Measurements from ENCODE around the gene CCL26. TPM values are rescaled to one million over a fixed set of nuclear protein-coding genes. Genes with fewer than 3 reads are reported as not detected.

Gene CCL26
- total and polyA plus RNA-seq, 9 of the 15 experiments (the other 6 are each of a cell fraction or from before 2014, with no cell fraction given) = 2.3 to 26.8 (median 8.4) TPM

DNA sequence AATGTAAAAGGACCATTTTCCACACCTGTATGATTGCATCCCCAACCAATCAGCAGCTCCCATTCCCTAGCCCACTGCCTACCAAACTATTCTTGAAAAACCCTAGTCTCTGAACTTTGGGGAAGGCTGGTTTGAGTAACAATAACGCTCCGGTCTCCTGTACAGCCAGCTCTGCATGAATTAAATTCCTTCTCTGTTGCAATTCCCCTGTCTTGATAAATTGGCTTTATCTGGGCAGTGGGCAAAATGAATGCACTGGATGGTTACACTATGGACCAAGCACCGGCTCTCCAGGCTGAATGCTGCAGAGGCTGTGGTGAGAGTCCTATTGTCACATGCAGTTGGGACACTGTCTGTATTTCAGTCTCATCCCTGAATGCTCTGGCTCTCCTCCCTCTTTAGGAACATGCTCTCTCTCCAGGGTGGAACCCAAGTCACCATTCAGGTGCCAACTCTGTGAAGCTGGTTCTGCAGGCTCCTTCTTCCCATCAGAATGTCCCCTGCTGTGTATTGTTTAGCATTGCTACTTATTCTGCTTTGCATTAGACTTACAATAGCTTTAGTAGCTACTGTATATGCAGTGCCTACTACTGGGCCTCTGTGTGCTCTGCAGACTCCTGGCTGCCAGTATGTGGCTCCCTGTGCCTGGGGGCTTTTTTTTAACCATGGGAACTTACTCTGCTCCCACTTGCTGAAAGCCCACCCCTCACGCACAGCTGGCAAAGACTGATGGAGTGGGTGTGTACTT lies 34.7 kb upstream of the CCL26 start:
- no TSS peak for BruUV-seq (replicated peaks)
- intact Hi-C loops (cut with micrococcal nuclease) = no loop called here
- TF ChIP-seq TRIM24 (IDR thresholded peaks at IDR 0.05) (peak; percentile 30 to 75; a peak in 3 of 4 replicates), TEAD4 (IDR thresholded peaks at IDR 0.05; ENCODE audit: low read length) (peak; percentile 34; the same call in 1 of the 2 replicates), TEAD4 (CRISPR knock-in tag; IDR thresholded peaks at IDR 0.05; ENCODE audit: borderline replicate concordance) (no peak), TEAD2 (tag; IDR thresholded peaks at IDR 0.05) (peak; percentile 73; the same call in 1 of the 2 replicates), ZNF830 (CRISPR knock-in tag; IDR thresholded peaks at IDR 0.05) (no peak), ZNF280B (CRISPR knock-in tag; IDR thresholded peaks at IDR 0.05) (peak; percentile 91), ARNT (IDR thresholded peaks at IDR 0.05) (0 out of 4 replicates have a peak, but pooled peaks of 1 of the 2 experiments have one; percentile 27), TEAD1 (CRISPR knock-in tag; IDR thresholded peaks at IDR 0.05) (0 out of 4 replicates have a peak, but pooled peaks of 1 of the 2 experiments have one; percentile 19), CBX1 (IDR thresholded peaks at IDR 0.05; ENCODE audit: low read depth) (peak; percentile 98), TSHZ1 (CRISPR knock-in tag; IDR thresholded peaks at IDR 0.05) (no peak), CBX3 (IDR thresholded peaks at IDR 0.05; ENCODE audit: borderline replicate concordance in 1 of 2, low read length in 2 of 2) (peak in 1 of 2 experiments; percentile 99; a peak in 2 of 3 replicates), CBX5 (IDR thresholded peaks at IDR 0.05; ENCODE audit: borderline replicate concordance, low read depth) (peak; percentile 99), MTA3 (IDR thresholded peaks at IDR 0.05; ENCODE audit: borderline replicate concordance) (0 out of 2 replicates have a peak, but pooled peaks have one; percentile 22), TRIM28 (IDR thresholded peaks at IDR 0.05) (peak; percentile 94)
- TF ChIP-seq, protein P1, sequence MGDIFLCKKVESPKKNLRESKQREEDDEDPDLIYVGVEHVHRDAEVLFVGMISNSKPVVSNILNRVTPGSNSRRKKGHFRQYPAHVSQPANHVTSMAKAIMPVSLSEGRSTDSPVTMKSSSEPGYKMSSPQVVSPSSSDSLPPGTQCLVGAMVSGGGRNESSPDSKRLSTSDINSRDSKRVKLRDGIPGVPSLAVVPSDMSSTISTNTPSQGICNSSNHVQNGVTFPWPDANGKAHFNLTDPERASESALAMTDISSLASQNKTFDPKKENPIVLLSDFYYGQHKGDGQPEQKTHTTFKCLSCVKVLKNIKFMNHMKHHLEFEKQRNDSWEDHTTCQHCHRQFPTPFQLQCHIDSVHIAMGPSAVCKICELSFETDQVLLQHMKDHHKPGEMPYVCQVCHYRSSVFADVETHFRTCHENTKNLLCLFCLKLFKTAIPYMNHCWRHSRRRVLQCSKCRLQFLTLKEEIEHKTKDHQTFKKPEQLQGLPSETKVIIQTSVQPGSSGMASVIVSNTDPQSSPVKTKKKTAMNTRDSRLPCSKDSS (IDR thresholded peaks at IDR 0.05; ENCODE audit: low read depth, partially characterized antibody) = peak; percentile 94

More for the DNA sequence above, 34.7 kb upstream of the CCL26 start:
- H3K27ac ChIP-seq (ENCODE audit: extremely low read depth, low read depth, low read length) = no peak overlapping the region
- in situ Hi-C loops (cut with MboI) = no loop called here
- H3K4me1 ChIP-seq (replicated peaks in 1 of 2; ENCODE audit: control insufficient read depth in 2 of 2, insufficient read depth in 2 of 2, low read length in 2 of 2) = peaks cover 4 to 6% of the 10 kb centered on the region in 2 experiments; a peak in 2 of 5 replicates
- no peaks in the 10 kb centered on the region for H4K20me1 ChIP-seq (replicated peaks; ENCODE audit: control insufficient read depth, insufficient read depth, low read length)
- no peak overlapping the region for H3K4me2 ChIP-seq (ENCODE audit: insufficient read depth, low read length)
- no peak overlapping the region for H3K9ac ChIP-seq (ENCODE audit: insufficient read depth in 1 of 2, low read depth in 2 of 2, low read length in 2 of 2)
- ChIA-PET CTCF (ENCODE audit: low intra/inter-chr PET ratio) (no interaction called here), POLR2A (interaction anchor here (0.6 kb wide), 1 partner anchor 515 kb away, joined by 3 read pairs; no protein-coding TSS in a partner anchor)
- no peak for DNase-seq (ENCODE audit: extremely low read depth in 1 of 4, low spot score in 3 of 4)
- 66% methylated on average over 4 of the region's 4 CpGs for WGBS (ENCODE audit: insufficient coverage, low coverage, missing lambda C conversion rate)
- H3K36me3 ChIP-seq (ENCODE audit: control insufficient read depth, insufficient read depth, low read length) = no peaks in the 10 kb centered on the region
- FAIRE-seq = no peak
- peaks cover 7% of the 10 kb centered on the region for H3K9me3 ChIP-seq (replicated peaks; ENCODE audit: control insufficient read depth, insufficient read depth, low read depth, low read length)
- H3K27me3 ChIP-seq (ENCODE audit: control insufficient read depth in 2 of 2, insufficient read depth in 2 of 2, low read length in 2 of 2) = no peaks in the 10 kb centered on the region
- H3K9me1 ChIP-seq (ENCODE audit: control insufficient read depth, insufficient read depth, low read length) = no peaks in the 10 kb centered on the region
- no peak for ATAC-seq
- no peaks in the 10 kb centered on the region for H3K79me2 ChIP-seq (ENCODE audit: control insufficient read depth, insufficient read depth, low read length)
- H2AFZ ChIP-seq (ENCODE audit: low read depth, low read length) = no peak overlapping the region
- H3K4me3 ChIP-seq = no peak overlapping the region
